HG03520 (cell line): ENCODE measurements around the gene COA8.
"Not testable (repeated sequence)": the region's sequence is repeated elsewhere in the genome, so short reads cannot be mapped to it uniquely, and the experiment has no call there.

Experiments used
- ATAC-seq: cut with Tn5 transposase; IDR thresholded peaks from one replicate; pipeline ENCODE4 v1.9.1; 2021; ENCODE audit warnings: mild to moderate bottlenecking, moderate library complexity; ENCODE audit not compliant: unreplicated experiment

COA8 gene

DNA sequence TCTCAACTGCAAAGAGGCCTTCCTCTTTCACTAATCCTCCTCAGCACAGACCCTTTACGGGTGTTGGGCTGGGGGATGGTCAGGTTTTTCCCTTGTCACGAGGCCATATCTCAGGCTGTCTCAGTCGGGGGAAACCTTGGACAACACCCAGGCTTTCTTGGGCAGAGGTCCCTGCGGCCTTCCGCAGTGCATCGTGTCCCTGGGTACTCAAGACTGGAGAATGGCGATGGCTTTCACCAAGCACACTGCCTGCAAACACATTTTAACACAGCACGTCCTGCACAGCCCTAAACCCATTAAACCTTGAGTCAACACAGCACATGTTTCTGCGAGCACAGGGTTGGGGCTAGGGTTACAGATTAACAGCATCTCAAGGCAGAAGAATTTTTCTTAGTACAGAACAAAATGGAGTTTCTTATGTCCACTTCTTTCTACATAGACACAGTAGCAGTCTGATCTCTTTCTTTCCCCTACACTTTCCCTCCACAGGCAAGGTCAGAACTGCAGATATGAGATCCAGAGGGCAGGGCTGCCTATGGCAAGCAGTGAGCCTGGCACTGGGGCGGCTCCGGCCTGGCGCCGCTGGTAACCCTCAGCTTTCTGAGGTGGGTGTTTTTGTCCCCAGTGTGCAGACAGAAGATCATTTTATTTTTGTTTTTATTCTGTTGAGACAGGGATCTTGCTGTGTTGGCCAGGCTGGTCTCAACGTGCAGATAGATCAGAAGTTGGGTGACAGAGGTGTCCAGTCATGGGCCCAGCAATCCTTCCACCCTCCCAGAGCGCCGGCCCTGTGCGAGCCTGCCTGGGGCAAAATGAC is 37.1 kb upstream of the COA8 start:
- ATAC-seq, result not testable (repeated sequence)

DNA sequence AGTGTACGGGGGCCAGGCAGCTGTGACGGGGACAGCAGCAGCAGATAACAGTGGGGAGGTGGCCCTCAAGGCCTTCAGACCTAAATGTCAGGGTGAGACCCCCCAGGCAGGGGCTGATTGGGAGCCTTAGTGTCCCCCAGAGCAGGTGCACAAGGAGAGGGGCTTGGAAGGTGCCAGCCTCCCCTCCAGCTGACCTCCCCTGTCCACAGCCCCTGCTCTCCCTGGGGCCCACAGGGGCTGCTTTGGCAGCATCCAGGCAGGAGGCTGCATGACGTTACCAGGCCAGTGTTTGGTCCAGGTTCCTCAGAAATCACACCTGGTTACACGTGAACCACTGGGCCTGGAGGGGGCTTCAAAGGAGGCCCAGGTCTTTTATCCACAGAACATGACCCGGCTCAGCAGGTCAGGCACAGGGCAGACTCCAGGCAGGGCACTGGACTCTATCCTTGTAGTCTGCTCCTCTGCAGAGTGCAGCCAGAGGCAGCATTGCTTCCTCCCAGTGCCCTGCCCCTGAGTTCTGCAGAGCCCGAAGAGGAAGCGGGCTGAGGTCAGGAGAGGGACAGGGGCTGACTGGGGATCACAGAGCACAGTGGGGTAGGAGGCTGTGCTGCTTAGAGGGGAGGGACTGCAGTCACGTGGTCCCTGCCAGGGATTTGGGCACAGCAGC is 36.4 kb upstream of the COA8 start:
- ATAC-seq, result no peak

GRCh38 chr14:103526914-103527248 is 35.9 kb upstream of the COA8 start:
- ATAC-seq, result no peak

GRCh38 chr14:103527408-103528145 is 35.2 kb upstream of the COA8 start:
- ATAC-seq, result peak; percentile 33

DNA sequence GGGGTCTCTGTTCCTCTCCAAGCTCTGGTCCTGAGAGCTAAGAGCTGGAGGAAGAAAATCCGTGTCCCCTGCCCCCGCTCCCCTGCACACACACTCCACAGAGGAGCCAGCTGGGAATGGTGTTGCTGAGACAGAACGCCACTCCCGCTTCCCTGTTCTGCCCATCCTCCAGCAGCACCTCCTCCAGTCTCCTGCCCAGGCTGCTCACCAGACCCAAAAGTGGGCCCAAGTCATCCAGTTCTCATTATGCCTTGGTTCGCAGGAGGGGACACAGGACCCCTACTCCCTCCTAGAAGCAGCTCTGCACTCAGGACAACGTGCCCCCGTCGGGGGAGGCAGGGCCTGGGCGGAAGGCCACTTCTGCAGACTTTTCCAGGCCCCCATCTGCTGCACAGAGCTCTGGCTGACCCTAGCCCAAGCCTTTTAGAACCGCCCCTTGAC is 34.6 kb upstream of the COA8 start:
- no peak for ATAC-seq

DNA sequence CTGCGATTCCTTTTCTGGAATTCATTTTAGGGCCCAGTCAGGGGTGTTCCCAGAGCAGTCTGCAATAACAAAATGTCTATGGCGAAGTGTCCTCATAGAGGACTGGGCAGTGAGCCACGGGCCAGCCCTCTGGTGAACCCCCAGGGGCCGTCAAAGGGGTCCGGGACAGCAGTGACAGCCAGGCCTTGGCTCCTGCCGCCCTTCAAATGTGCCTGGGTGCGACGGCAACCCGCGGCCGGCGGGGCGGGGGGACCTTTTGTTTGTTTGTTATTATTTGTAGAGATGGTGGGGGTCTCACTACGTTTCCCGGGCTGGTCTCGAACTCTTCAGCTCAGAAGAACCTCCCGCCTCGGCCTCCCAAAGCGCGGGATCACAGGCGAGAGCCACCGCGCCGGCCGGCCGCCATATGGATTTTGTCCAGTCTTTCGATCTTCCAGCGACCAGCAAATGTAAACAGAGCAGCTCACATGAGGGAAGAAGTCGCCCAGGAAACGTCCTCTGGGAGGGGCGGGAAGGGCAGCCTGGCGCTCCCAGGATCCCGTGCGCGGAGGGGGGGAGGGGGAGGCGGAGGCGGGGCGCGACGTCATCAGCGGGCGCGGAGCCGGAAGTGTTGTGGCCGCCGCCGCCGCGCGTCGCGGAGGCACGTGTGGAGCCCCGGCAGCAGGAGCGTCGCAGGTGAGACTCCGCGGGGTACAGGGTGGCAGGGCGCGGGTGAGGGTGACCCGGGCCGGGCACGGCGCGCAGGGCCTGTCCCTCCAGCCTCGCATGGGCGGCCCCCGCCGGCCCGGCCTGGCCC is 34.0 kb upstream of the COA8 start, which contains the start of gene TRMT61A:
TSS of gene TRMT61A (plus strand) at position 610 of the 796 bp plus-strand sequence. CDS start 783 bp downstream, outside the sequence.
- peak; percentile 44 for ATAC-seq

GRCh38 chr14:103529383-103530365 is 33.1 kb upstream of the COA8 start:
- ATAC-seq, result no peak

DNA sequence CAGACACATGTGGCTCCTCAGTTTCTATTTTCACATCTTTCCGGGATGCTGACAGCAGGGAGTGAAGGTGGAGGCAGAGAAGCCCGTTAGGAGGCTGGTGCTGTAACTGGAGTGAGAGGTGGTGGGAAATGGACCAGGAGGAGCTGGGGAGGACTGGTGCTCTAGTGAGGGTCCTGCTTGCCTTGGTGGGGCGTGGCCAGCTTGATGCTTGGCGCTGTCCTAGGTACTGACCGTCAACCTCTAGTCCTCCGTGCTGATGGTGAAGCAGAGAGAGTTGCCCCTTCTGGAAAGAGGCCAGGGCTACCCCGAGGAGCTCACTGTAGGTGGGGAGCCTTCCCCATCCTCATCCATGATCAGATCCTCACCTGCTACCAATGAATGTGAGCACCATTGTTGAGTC is 32.4 kb upstream of the COA8 start:
- ATAC-seq, result no peak

GRCh38 chr14:103530831-103531230 is 31.9 kb upstream of the COA8 start:
- ATAC-seq, result no peak

DNA sequence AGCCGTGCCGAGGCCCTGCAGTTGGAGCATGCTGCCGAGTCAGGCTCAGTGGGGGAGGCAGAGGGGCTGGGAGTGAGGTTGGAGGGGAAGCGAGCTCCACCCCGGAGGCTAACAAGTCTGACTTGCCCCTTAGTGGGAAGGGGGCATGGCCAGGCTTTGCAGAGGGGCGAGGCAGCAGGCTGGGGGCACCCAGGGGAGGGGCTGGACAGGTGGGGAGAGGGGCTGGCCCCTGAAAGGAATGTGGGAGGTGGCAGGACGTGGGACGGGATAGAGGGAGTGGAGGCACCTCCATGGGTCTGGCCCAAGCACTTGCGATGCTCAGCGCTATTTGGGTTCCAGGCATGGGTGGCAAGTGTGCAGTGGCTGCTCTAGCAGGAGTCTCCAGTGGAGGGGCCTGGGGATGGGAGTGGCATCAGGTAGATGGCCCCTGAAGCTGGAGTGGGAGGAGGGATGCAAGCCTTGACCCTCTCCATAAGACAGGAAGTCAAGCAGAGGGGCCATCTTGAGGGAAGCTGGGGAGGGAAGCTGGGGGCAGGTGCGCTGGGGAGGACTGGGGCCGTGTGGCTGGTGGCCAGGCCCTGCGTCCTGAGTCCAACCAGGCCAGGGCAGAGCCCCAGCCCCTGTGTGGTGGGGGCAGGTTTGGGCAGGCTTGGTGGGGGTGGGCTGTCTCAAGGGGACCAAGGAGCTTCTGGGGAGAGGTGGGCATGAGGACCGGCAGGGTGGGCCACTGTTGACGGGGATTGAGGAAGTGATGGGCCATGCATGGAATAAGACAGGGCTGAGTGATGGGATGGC is 31.1 kb upstream of the COA8 start:
- ATAC-seq, result no peak

GRCh38 chr14:103532216-103533136 is 30.3 kb upstream of the COA8 start:
- no peak for ATAC-seq

DNA sequence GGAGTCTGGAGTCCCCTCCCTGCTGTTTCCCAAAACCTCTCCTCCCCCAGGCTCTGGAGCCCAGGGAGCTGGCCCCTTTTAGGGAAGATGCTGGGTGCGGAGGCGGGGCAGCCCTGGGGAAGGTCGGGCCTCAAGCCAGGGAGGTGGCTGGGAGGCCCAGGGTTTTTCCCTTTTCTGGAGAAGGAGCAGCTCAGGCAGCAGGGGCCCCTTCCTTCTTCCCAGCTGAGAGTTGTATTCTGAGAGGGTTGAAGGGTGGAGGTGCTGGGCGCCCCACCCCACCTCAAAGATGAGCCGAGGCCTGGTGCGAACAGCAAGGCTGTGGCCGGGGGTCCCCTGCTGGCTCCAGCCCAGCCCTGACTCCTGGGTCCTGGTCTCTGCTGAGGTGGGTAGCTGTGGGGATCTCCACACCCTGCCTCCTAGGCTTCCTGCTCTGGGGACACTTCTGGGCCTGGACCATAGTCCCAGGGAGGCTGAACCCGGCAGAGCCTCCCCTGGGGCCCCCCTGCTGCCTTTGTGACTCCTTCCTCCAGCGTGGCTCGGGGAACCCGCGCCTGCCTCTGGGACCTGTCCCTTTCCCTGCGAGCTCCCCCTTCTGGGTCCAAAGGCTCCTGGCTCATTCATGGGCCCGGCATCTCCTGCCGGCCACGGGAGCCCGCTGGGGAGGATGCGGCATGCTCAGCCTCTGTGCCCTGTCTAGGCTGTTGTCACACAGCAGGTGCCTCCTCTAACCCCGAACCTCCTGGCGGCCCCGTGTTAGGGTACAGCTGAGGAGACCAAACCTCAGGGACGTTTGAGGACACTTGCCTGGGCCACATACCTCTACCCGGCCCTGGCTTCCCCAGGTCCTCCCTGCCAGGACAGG is 29.4 kb upstream of the COA8 start:
- ATAC-seq, result no peak

- ATAC-seq, result no peak
These were observed 28.7 kb upstream of the COA8 start for GRCh38 chr14:103533999-103534575.

GRCh38 chr14:103534576-103535061 is 28.1 kb upstream of the COA8 start:
- ATAC-seq, result no peak

DNA sequence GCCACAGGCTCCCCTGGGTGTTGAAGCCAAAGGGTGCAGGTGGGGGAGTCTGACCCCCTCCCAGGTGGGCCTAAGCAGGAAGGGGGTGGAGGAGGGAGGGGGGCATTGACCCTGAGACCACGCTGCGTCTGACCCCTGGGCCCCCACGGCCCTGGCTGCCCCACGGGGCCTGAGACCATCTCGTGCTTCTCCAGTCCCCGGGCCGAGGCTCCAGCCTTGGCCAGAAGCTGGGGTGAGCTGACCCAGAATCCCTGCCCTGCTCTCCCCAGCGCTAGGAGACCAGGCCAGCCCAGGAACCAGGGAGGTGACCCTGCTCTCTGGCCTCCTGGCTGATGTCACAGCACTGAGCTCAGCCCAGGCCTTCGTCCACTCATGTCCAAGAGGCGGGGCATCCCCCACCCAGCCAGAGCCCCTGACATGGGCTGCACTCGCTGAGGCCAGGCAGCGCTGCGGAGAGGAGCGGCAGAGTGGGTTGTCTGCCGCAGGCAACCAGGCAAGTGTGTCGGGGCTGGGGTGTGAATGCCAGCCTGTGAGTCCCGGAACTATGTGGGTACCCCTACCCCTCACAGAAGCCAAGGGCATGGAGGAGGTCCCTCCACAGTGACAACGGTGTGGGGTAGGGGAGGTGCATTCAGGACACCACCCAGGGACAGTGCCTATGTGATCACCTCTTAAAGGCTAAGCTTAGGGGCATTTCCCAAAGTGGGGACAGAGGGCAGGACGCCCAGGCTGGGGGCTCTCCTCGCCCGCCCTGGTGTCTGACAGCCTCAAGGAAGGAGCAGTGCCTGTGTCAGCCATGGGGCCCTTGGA is 27.5 kb upstream of the COA8 start:
- ATAC-seq, result no peak
